Mononuclear cell (primary cell): ENCODE data around the gene SGCA. TPM values are rescaled to one million over a fixed set of nuclear protein-coding genes. Genes with fewer than 3 reads are reported as not detected.

Experiments used
- H3K27me3 ChIP-seq: 2 replicates; pipeline ENCODE4 v1.6.0; 2011; ENCODE audit warnings: low read length, control low read depth; ENCODE audit not compliant: insufficient read depth
- H3K4me1 ChIP-seq: 2 replicates; pipeline ENCODE4 v1.5.1; 2011; ENCODE audit warnings: mild to moderate bottlenecking, low read length, control low read depth; ENCODE audit not compliant: insufficient read depth
- H3K4me3 ChIP-seq: 2 replicates; pipeline ENCODE4 v1.5.1; 2011; ENCODE audit warnings: mild to moderate bottlenecking, low read length, moderate library complexity
- H3K9me3 ChIP-seq: 2 replicates; pipeline ENCODE4 v1.5.1; 2011; ENCODE audit warnings: low read depth, mild to moderate bottlenecking, control low read depth, low read length
- total RNA-seq: library from RNA; depleted of rRNA; stranded (reverse); fragments of >200 nt; gene quantifications from one replicate; pipeline ENCODE4 v1.2.3, GENCODE V29; 2012

The SGCA gene
- total RNA-seq, 1 donor = not detected

DNA sequence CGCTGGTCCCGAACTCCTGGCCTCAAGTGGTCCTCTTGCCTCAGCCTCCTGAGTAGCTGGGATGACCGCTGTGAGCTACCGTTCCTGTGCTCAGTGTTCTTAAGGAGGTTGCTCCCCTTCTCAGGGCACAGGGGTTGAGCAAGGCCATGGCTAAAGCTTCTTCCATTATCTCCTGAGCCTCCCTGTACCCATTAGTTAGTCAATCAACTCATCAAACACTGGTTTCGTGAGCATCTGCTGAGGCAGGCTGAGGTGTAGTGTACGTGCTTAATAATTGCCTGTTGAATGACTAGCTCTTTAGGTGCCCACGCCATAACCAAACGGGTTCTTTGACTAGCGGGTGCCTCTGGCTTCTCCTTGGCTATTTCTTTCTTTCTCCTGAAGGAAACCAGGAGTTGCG is 11.7 kb downstream of the SGCA start:
- no peaks in the 10 kb centered on the region for H3K9me3 ChIP-seq
- no peak overlapping the region for H3K4me3 ChIP-seq
- H3K27me3 ChIP-seq = no peaks in the 10 kb centered on the region
- H3K4me1 ChIP-seq = peaks cover 7% of the 10 kb centered on the region

DNA sequence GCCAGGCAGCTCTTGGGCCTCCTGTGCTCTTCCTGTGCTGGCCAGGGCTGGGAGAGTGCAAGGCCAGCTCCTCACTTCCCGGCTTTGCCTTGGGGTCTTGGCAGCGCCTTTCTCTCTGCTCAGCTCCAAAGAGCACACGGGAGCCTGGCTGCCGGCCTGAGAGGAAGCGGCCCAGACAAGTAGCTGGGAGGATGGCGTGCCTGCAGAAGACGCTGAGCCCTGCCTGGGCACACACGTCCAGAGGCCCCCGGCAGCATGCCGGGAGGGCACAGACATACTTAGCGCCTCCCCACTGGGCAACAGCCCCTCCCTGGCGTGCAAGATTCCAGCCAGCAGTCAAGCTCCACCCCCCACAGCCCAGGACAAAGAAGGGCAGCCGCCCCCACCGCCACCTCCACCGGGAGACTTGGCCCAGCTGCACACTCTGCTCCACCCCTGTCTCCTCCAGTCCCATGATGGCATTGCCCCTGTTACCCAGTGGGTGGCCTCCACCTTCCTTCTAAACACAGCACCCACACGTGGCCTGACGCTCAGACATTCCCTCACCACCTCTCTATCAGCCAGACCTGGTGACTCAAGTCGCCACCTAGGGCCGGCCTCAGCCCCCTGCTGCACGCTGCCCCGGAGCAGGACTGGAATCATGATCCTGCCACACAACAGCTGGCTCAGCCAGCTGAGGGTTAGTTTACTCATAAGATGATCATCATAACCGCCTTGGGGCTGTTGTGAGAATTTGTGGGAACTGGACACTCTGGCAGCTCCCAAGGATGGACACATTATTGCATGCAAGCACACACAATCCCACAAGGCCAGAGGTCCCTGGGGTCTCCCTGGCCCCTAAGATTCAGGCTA is 12.4 kb downstream of the SGCA start:
- no peak overlapping the region for H3K4me3 ChIP-seq
- H3K27me3 ChIP-seq = no peaks in the 10 kb centered on the region
- no peaks in the 10 kb centered on the region for H3K9me3 ChIP-seq
- peaks cover 12% of the 10 kb centered on the region for H3K4me1 ChIP-seq

DNA sequence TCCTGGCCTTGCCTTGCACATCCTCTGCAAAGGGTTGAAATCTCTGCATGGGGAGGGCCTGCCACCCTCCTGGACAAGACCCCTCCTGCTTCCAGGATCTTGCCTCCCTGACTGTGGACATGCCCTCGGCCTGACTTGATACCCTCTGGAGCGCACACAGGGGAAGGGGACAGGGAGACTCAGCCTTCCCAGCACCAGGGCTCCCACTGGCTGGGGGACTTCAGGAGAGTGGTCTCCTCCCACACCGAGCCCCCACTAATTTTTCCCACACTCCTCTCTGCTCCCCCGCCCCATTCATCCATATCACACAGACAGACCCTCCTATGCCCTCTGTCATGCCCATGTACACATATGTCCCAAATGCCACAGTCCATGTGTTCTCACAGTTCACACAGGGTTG is 14.3 kb downstream of the SGCA start:
- Histone ChIP-seq H3K9me3 (no peaks in the 10 kb centered on the region), H3K4me1 (peaks cover 31% of the 10 kb centered on the region), H3K4me3 (no peak overlapping the region), H3K27me3 (no peaks in the 10 kb centered on the region)

DNA sequence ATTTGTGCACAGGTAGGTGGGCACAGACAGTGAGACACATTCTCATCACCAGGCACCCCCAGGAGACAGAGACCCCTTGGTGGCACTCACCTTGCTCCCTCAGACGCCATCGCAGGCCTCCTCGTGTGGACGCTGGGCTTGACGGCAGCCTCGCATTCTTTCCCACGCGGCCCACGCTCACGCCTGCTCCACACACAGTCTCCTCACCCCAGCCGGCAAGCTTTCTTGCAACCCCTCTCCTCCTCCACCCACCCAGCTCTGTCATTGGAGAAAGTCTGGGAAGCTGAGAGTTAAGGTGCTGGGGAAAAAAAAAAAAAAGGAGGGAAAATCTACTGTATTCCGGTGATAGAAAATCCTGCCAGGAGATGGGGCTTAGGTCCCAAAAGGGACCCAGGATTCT is 14.8 kb downstream of the SGCA start:
- Histone ChIP-seq H3K4me3 (no peak overlapping the region), H3K9me3 (no peaks in the 10 kb centered on the region), H3K27me3 (no peaks in the 10 kb centered on the region), H3K4me1 (peaks cover 36% of the 10 kb centered on the region)

DNA sequence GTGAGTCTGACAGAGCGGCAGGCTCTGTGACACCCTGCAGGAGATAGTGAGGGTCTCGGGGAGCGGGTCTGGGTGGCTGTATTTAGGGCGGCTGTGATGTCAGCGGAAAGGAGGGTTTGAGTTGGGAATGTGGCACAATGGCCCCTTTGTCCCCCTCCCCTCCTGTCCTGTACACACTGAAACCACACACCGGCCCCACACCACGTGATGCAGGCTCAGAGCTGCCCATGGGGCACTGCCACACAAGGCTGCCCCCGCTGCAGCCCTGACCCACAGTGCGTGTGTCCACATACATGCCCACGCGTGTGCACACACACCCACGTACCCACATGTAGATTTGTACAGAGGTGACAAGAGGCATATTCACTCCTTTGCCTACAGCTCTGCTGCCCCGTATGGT is 15.3 kb downstream of the SGCA start:
- Histone ChIP-seq H3K4me1 (peaks cover 36% of the 10 kb centered on the region), H3K9me3 (no peaks in the 10 kb centered on the region), H3K4me3 (no peak overlapping the region), H3K27me3 (no peaks in the 10 kb centered on the region)

DNA sequence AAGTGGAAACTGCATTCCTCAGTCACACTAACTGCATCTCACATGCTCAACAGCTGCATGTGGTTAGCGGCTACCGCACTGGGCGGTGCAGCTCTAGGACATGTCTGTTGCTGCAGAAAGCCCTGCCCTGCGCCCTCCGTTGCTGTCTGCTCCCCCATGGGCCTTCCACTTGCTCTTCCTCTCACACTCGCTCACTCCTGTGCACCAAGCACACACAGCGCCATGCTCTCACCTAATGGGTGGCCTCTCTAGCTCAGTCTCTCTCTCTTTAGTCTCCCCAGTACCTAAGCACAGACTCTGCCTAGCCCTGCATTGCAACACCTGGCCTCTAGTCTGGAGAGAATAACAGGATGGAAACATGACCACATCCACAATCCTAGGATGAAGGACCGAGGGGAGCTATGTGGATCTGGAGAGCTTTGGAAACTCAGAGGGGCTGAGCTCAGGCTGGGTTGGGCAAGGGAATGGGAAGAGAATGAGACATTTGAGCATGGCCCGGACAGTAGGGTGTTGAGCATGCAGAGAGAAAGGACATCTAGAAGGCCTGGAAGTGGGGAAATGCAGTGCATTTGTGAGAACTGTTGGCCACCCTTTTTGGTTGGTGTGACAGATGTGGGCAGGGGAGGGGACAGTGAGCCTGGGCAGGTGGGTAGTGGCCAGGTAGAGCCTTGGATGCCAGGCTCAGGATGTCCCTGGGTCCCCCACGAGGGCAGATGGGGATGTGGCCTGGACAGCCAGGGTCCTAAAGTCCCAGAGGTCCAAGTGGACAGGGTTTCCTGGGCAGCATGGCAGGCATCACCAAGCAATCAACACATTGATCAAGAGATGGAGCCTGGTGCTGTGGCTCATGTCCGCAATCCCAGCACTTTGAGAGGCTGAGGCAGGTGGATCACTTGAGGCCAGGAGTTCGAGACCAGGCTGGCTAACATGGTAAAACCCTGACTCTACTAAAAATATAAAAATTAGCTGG is 16.1 kb downstream of the SGCA start:
- no peaks in the 10 kb centered on the region for H3K27me3 ChIP-seq
- H3K4me1 ChIP-seq = peaks cover 36% of the 10 kb centered on the region
- no peak overlapping the region for H3K4me3 ChIP-seq
- H3K9me3 ChIP-seq = no peaks in the 10 kb centered on the region

DNA sequence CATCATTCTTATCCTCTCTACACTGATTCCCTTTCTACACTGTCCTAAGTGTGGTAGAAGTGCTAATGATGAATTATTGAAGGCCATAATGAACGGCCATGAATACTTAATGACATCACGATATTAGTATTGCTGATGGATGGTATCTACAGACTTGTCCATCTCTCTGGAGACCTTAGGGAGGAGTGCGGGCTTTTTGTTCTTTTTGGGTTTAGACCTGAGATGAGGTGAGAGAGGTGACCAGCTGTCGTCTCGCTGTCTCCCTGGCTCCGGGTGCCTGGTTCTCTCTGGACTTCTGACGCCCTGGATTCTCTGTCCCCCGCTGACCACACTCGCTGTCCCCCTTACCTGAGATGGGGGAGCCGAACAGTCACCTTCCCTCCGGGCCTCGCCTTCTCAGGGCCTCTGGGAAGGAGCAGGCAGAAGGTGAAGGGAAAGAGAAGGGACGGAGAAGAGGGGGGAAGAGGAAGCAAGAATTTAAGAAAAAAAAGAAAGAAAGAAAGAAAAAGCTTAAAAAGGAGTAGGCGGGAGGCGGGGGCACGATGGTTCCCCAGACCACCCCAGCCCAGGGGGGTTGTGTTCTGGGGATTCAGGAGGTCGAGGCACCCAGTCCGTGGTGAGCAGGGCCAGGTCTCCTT is 17.1 kb downstream of the SGCA start:
- Histone ChIP-seq H3K27me3 (no peaks in the 10 kb centered on the region), H3K4me1 (peaks cover 34% of the 10 kb centered on the region), H3K9me3 (no peaks in the 10 kb centered on the region), H3K4me3 (no peak overlapping the region)

DNA sequence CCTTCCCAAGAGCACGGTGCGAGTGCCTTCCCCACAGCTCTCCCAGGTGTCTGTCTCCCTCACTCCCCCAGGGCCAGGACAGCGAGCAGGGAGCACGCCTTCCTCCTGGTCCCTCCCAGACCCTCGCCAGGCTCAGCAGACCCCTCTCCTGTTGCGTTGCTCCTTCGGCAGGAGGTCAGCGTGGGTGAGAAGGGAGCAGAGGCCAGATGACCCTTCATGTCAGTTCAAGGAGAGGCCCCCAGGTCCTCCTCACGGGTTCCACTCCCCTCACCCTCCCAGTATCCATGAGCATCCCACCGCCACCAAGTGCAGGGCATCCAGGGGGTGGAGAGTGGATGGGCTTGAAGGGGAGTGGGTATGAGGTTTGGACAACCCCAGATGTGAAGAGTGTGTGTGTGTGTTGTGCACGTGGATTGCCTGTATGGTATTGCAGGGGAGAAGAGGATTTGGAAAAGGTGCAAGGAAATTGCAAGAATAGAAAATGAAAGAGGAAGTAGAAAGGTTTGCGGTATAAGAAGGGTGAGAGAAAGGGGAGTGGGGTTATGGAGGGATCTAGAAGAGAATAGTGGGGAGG is 17.7 kb downstream of the SGCA start:
- peaks cover 28% of the 10 kb centered on the region for H3K4me1 ChIP-seq
- H3K27me3 ChIP-seq = no peaks in the 10 kb centered on the region
- H3K9me3 ChIP-seq = no peaks in the 10 kb centered on the region
- no peak overlapping the region for H3K4me3 ChIP-seq

DNA sequence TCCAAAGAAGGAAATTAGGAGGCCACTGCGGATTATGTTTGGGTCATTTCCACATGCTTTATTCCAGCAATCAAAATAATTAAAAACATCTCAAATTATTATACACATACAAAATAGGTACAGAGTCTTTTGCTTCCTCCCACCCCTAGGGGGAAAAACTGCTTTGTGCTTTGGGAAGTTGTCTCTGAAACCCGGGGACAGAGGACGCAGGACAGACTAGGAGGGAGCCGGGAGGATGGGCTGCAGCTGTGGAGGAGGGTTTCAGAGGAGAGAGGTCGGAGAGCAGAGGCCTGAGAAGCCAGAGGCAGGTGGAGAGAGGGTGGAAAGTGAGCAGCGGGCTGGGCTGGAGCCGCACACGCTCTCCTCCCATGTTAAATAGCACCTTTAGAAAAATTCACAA is 18.3 kb downstream of the SGCA start:
- H3K4me3 ChIP-seq = no peak overlapping the region
- H3K9me3 ChIP-seq = no peaks in the 10 kb centered on the region
- H3K4me1 ChIP-seq = peaks cover 28% of the 10 kb centered on the region
- no peaks in the 10 kb centered on the region for H3K27me3 ChIP-seq

DNA sequence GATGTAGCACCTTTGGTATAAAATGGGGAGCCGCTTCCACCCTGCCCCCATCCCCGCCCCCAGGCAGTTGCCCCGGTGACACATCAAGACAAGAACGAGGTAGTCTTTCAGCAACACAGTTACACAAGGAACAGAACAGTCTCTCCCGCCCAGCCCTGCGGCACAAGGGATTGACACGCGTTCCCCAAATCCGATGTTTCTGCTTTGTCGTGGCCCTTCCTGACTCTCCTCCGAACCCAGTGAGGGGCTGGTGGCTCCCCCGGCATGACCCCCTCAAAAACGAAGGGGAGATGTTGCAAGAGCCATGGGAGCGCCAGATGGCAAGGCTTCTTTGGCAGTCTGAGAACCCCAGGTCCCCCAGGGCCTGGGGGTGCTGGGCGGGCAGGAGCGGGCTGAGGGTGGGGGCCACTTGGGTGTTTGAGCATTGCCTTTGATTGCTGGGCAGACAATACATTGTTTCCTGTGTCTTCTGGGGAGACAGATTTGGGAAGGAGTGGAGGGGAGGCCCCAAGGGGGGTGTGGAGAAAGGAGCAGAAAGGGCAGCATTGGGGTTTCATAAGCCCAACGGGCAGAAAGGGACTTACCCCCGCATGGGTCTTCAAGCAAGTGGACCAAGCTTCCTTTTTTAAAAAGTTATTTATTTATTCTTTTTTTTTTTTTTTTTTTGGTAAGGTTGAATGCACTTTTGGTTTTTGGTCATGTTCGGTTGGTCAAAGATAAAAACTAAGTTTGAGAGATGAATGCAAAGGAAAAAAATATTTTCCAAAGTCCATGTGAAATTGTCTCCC is 19.0 kb downstream of the SGCA start:
- H3K9me3 ChIP-seq = no peaks in the 10 kb centered on the region
- no peaks in the 10 kb centered on the region for H3K27me3 ChIP-seq
- H3K4me1 ChIP-seq = peaks cover 28% of the 10 kb centered on the region
- no peak overlapping the region for H3K4me3 ChIP-seq

DNA sequence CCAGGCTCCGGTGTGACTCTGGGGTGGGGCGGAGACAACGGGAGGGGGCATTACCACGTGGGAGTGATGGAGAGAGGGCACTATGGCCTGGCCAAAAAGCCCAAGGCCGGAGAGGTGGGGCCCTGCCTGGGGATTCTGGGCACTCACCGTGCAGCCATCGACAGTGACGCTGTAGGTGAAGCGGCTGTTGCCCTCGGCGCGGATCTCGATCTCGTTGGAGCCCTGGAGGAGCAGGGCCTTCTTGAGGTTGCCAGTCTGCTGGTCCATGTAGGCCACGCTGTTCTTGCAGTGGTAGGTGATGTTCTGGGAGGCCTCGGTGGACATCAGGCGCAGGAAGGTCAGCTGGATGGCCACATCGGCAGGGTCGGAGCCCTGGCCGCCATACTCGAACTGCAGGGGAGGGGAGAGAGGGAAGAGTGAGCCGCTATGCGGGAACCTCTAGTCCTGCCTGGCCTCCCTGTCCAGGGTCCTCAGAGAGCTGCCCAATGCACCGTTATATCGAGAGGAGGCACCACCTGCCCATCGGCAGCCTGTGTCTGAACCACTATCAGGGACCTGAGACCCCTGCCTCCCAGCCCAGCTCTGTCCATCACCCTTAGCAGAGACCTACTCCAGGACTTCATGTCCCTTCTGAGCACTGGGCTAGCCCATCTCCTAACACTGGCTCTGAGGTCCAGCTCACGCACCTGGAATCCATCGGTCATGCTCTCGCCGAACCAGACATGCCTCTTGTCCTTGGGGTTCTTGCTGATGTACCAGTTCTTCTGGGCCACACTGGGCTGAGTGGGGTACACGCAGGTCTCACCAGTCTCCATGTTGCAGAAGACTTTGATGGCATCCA is 20.0 kb downstream of the SGCA start:
- H3K4me3 ChIP-seq = no peak overlapping the region
- no peaks in the 10 kb centered on the region for H3K27me3 ChIP-seq
- H3K9me3 ChIP-seq = no peaks in the 10 kb centered on the region
- H3K4me1 ChIP-seq = peaks cover 28% of the 10 kb centered on the region

DNA sequence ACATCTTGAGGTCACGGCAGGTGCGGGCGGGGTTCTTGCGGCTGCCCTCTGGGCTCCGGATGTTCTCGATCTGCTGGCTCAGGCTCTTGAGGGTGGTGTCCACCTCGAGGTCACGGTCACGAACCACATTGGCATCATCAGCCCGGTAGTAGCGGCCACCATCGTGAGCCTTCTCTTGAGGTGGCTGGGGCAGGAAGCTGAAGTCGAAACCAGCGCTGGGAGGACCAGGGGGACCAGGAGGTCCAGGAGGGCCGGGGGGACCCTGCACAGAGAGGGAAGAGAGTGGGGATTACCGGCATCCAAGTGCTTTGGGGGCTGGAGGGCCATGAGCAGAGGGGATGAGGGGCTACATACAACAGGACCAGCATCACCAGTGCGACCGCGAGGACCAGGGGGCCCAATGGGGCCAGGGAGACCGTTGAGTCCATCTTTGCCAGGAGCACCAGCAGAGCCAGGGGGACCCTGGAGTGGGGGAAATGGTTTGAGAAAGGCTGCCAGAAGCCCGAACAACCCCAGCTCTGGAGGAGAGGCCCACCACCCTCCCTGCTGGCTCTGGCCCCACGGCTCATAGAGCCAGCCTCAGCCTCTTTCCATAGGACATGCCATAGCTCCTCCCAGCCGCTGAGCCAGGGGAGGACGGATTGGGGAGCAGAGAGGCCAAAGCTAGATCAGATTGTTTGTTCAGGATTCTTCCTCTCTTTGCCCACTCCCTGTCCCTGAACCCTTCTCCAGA is 21.0 kb downstream of the SGCA start:
- Histone ChIP-seq H3K27me3 (no peaks in the 10 kb centered on the region), H3K9me3 (no peaks in the 10 kb centered on the region), H3K4me1 (peaks cover 28% of the 10 kb centered on the region), H3K4me3 (no peak overlapping the region)

DNA sequence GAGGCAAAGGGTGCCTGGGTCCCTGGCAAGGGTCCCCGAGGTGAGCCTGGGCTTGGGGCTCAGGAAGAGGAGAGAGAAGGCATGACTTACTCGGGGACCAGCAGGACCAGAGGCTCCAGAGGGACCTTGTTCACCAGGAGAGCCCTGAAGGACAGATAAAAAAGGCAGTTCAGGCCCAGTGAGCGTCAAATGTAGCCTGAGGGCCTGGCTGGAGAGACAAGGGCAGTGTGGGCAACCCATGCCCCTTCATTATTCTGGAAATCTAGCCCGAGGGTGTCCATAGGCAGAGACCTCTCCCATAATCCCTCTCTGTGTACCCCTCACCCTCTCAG is 21.6 kb downstream of the SGCA start:
- no peaks in the 10 kb centered on the region for H3K9me3 ChIP-seq
- no peaks in the 10 kb centered on the region for H3K27me3 ChIP-seq
- peaks cover 28% of the 10 kb centered on the region for H3K4me1 ChIP-seq
- no peak overlapping the region for H3K4me3 ChIP-seq
